Kidney capillary endothelial cell (primary cell): ENCODE data around the gene SMURF2.
"Not testable (repeated sequence)": the region's sequence is repeated elsewhere in the genome, so short reads cannot be mapped to it uniquely, and the experiment has no call there.

Experiments
- DNase-seq: peaks from one replicate; pipeline ENCODE4 v3.0.0-alpha.2; 2018; ENCODE audit warnings: low spot score

SMURF2 gene

DNA sequence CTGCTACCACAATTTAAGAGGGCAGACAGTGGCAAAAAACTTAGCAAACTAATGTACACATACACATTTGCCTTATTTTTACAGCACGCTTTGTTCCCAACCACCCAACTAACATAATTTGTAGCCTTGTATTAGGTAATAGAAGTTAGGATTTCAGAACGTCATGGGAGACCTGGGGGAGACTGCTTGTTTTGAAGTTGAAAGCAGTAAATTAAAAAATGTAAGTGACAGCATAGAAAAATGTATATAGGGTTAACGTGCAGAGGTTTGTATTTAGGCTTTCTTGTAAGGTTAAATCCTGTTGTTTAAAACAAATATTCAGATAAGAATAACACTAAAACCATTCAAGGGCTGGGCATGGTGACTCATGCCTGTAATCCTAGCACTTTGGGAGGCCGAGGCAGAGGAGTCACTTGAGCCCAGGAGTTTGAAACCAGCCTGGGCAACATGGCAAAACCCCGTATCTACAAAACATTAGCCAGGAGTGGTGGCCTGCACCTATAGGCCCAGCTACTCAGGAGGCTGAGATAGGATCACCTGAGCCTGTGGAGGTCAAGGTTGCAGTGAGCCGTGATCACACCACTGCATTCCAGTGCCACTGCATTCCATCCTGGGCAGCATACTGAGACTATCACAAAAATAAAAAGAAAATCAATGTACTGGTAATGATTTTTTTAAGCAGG lies 2.3 kb upstream of the SMURF2 start:
- DNase-seq = not testable (repeated sequence)

DNA sequence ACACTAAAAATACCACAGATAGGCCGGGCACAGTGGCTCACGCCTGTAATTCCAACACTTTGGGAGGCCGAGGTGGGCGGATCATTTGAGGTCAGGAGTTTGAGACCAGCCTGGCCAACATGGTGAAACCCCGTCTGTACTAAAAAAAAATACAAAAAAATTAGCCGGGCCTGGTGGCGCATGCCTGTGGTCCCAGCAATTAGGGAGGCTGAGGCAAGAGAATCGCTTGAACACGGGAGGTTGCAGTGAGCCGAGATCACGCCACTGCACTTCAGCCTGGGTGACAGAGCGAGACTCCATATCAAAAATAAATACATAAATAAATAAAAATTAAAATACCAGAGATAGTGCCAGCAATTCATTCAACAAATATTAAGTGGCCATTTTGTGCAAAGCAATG lies 1.7 kb upstream of the SMURF2 start:
- not testable (repeated sequence) for DNase-seq

DNA sequence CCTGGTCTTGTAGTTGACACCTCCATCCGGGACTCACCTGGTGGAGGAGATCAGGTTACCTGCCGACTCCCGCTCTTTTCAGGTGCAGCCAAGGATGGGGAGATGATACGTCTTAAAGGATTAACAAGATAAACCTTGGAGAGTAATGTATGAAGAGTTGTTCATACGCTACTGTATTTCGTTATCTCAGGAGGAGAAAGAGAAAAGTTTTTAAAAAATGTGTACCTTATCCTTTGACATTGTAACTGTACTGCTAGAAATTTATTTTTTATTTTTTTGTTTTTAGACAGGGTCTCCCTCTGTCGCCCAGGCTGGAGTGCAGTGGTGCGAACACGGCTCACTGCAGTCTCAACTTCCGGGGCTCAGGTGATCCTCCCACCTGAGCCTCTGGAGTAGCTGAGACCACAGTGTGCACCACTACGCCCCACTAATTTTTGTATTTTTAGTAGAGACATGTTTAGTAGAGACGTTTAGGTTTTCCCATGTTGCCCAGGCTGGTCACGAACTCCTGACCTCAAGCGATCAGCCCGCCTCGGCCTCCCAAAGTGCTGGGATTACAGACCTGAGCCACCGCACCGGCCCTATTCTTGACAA lies 764 bp upstream of the SMURF2 start:
- no peak for DNase-seq

DNA sequence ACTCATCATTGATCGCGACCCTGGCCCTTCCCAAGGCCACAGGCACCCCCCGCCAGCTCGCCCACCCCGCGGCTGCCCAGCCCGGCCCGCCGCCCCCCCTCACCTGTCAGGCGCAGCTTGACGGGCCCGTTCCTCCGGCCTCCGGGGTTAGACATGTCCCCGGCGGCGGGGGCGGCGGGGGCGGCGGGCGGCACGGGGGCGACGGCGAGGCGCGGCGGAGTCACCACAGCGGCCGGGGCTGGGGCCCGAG lies 456 bp downstream of the SMURF2 start:
- DNase-seq = no peak

GRCh38 chr17:64660978-64661725 lies 955 bp downstream of the SMURF2 start:
- DNase-seq = not testable (repeated sequence)

GRCh38 chr17:64660195-64660977 lies 1.7 kb downstream of the SMURF2 start:
- DNase-seq = peak; percentile 77

DNA sequence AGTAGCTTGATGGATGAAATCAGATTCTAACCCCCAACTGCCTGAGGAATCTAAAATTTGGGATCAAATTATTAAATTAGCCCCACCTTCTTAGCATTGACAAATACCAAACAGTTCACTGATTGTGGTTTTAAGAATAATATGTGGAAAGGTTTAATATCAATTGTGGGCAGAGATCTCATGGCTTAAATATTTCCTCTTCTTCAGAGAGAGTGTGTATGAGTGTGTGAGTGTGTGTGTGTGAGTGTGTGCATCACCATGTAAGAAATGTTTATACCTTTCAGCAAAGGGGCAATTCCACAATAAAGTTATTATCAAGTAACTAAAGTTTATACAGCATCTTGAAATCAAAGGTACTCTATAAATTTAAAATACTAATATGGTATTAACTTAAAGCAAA lies 3.2 kb downstream of the SMURF2 start:
- DNase-seq = no peak

DNA sequence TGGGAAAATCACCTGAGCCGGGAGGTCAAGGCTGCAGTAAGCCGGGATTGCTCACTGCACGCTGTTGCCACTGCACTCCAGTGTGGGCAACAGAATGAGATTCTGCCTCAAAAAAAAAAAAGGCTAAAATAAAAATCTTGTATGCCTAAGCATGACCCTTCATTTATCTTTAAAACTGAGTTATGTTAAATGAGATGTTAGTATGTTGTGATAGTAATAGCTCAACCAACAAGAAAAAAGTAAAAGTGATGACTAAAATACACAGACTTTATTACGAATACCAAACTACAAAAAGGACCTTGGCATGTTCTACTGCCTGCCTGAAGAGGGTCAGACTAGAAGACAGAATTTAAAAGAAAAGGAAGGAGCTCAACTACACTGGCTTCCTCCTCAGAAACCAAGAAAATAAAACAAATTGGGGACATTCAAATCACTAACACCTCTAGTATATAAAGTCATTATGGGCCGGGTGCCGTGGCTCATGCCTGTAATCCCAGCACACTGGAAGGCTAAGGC lies 4.4 kb downstream of the SMURF2 start:
- DNase-seq = no peak

- DNase-seq = no peak
Observed at GRCh38 chr17:64655704-64656103, 6.4 kb downstream of the SMURF2 start.

GRCh38 chr17:64653985-64654355 lies 8.1 kb downstream of the SMURF2 start:
- no peak for DNase-seq

- no peak for DNase-seq
Observed at GRCh38 chr17:64653325-64653984, 8.7 kb downstream of the SMURF2 start.

- no peak for DNase-seq
Observed at GRCh38 chr17:64651889-64652288, 10.2 kb downstream of the SMURF2 start.

DNA sequence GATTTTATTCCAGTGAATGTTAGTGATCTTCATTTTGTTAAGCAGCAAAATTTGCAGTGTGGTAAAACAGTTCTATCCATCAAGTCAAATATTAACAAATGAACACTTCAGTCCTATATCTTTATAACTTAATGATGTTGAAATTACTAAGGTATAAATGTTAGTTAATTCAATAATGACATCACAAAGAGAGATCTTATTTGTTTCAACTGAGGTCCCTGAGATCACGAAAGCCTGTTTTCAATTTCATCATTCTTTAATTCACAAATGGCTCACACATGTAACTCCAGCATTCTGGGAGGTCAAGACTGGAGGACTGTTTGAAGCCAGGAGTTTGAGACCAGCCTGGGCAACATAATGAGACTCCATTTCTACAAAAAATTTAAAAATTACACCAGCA lies 13.9 kb downstream of the SMURF2 start:
- DNase-seq = no peak

GRCh38 chr17:64647817-64648216 lies 14.3 kb downstream of the SMURF2 start:
- no peak for DNase-seq

DNA sequence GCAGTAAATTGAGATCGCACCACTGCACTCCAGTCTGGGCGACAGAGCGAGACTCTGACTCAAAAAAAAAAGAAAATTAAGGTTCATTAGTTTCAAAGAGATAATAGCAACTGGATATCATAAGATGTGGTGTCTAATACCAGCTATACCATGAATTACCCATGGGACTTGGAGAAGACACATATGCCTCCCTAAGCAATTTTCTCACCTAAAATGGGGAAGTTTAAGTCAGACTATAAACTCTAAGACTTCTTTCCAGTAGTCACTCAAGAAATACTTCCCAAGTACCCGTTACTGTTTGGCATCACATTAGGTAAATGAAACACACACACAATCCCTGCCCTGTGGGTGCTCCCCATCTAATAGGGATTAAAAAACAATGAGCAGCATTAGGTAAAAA lies 22.6 kb downstream of the SMURF2 start:
- DNase-seq = no peak

DNA sequence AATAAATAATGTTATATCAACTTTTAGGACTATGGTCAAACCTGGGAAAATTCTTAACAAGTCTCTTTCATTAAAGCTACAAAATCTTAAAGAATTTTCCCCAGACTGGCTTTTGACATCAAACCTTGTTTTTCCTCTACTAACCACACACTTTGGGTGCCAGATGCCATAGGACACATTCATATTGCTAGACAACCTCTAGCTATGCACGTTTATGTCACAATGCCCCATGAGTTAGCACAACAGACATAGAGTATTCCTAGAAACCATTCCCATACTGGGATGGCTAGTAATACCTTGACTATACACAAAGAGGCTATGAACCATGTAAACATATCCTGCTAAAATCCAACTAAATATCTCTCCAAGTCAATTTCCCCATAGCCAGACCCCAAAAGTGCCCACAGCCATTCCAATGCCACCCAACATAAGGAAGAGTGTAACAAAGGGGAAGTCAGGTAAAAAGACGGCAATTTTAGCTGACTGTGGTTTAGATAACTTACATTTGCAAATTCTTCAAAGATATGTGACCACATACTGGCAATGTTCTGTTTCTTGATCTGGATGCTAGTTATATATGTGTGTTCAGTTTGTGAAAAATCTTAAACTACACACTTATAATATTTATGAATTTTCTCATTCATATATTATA lies 23.4 kb downstream of the SMURF2 start:
- no peak for DNase-seq

- DNase-seq = no peak
Observed at GRCh38 chr17:64635647-64636305, 26.3 kb downstream of the SMURF2 start.

DNA sequence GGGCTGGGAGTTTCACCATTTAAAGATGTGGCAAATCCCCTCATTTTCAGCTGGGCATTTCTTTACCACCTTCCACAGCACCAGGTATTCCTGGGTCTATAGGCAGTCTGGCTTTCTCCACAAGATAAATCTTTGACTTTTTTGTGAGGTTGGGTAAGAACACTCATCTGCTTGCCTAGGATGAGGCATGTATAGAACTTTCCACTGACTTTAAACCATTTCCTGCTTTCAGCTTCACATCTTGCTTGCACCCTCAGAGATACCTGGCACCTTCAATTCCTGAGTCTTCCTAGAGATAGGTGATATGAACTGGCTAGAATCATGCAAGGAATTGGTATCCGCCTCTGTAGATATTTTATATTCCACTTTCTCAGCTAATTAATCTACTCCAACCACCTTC lies 27.9 kb downstream of the SMURF2 start:
- DNase-seq = no peak

DNA sequence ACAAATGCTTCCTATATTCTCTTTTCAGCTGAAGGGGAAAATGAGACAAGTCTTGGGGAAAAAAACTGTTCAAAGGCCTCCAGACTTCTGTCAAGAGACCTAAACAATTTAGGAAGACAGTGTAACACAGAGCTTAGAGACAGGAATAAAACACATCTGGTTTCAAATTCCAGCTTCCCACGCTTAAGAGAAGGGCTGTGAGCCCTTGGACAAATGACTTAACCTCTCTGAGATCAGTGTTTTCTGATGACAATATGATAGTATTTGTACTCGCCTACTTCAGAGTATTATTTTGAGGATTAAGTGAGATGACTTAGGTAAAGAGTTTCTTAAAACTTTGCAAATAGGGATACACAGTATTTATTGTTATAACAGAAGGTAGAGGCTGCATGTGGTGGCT lies 29.5 kb downstream of the SMURF2 start:
- no peak for DNase-seq

- no peak for DNase-seq
Observed at GRCh38 chr17:64632194-64632593, 29.9 kb downstream of the SMURF2 start.
